CD14-positive monocyte (primary cell): Measurements from ENCODE around the gene CSRP1. TPM values are rescaled to one million over a fixed set of nuclear protein-coding genes. Genes with fewer than 3 reads are reported as not detected.

Source experiments
- DNase-seq, 3 donors: peaks; one replicate each; pipeline ENCODE4 v3.0.0-alpha.2; 2011 to 2022
- H2AFZ ChIP-seq: 2 replicates; pipeline ENCODE4 v1.6.0; 2012; ENCODE audit warnings: mild to moderate bottlenecking, low read depth, low read length, inconsistent platforms; ENCODE audit not compliant: insufficient read depth, poor library complexity, severe bottlenecking
- H3K27ac ChIP-seq, 2 donors: 1 replicate in 1 of 2; 2 replicates in 1 of 2; pipeline ENCODE4 v1.5.1; 2012 to 2013; ENCODE audit warnings: low read length in 2 of 2, control low read depth in 1 of 2, inconsistent platforms in 1 of 2, low read depth in 1 of 2, mild to moderate bottlenecking in 1 of 2
- H3K27me3 ChIP-seq, 2 donors: one replicate each; pipeline versions ENCODE4 v1.6.0 to v1.6.1; 2011 to 2013; ENCODE audit warnings: low read length in 2 of 2; ENCODE audit not compliant: control insufficient read depth in 2 of 2, insufficient read depth in 2 of 2
- H3K36me3 ChIP-seq, 2 donors: replicated peaks in 1 of 2; 1 replicate in 1 of 2; 2 replicates in 1 of 2; pipeline versions ENCODE4 v1.5.1 to v1.6.1; 2012 to 2013; ENCODE audit warnings: low read length in 2 of 2, control low read depth in 1 of 2, inconsistent platforms in 1 of 2, mild to moderate bottlenecking in 1 of 2; ENCODE audit not compliant: insufficient read depth in 2 of 2, control insufficient read depth in 1 of 2
- H3K4me1 ChIP-seq, 2 donors: 1 replicate in 1 of 2; 2 replicates in 1 of 2; pipeline versions ENCODE4 v1.5.1 to v1.6.1; 2012 to 2013; ENCODE audit warnings: low read length in 2 of 2, control low read depth in 1 of 2, inconsistent platforms in 1 of 2, mild to moderate bottlenecking in 1 of 2, moderate library complexity in 1 of 2; ENCODE audit not compliant: insufficient read depth in 2 of 2, control insufficient read depth in 1 of 2
- H3K4me2 ChIP-seq: replicated peaks from 2 replicates; pipeline ENCODE3; 2012; ENCODE audit warnings: low read length, moderate library complexity, mild to moderate bottlenecking; ENCODE audit not compliant: poor library complexity, severe bottlenecking; ENCODE audit errors: extremely low read depth
- H3K4me3 ChIP-seq, 3 experiments: fragments of 200-600 bp in 1 of 3; sonication (generic) in 1 of 3; replicated peaks in 1 of 3; 1 replicate in 2 of 3; 2 replicates in 1 of 3; pipeline ENCODE4 v1.5.1; 2011 to 2013; ENCODE audit warnings: low read length in 3 of 3, mild to moderate bottlenecking in 3 of 3, control low read depth in 2 of 3, low read depth in 2 of 3, inconsistent platforms in 1 of 3, moderate library complexity in 1 of 3
- H3K79me2 ChIP-seq: 2 replicates; pipeline ENCODE4 v1.6.0; 2012; ENCODE audit warnings: mild to moderate bottlenecking, control low read depth, inconsistent platforms, low read length, moderate library complexity; ENCODE audit not compliant: insufficient read depth
- H3K9ac ChIP-seq: 2 replicates; pipeline ENCODE4 v1.6.0; 2017; ENCODE audit warnings: low read length, mild to moderate bottlenecking; ENCODE audit not compliant: insufficient read depth, poor library complexity, severe bottlenecking
- H3K9me3 ChIP-seq, 2 donors: replicated peaks in 1 of 2; 1 replicate in 1 of 2; 2 replicates in 1 of 2; pipeline versions ENCODE4 v1.5.1 to v1.6.1; 2012 to 2013; ENCODE audit warnings: low read length in 2 of 2, control low read depth in 1 of 2; ENCODE audit not compliant: control insufficient read depth in 1 of 2, insufficient read depth in 1 of 2
- H4K20me1 ChIP-seq: 2 replicates; pipeline ENCODE4 v1.6.0; 2012; ENCODE audit warnings: mild to moderate bottlenecking, low read length, control low read depth, moderate library complexity; ENCODE audit not compliant: insufficient read depth
- H3K27ac Mint-ChIP-seq, 7 donors: one replicate each; pipeline ENCODE4 v1.8.0; 2020; ENCODE audit warnings: mild to moderate bottlenecking in 7 of 7, mixed read lengths in 7 of 7, moderate library complexity in 6 of 7, inconsistent platforms in 2 of 7
- H3K27me3 Mint-ChIP-seq, 3 donors: one replicate each; pipeline ENCODE4 v1.8.0; 2021 to 2022; ENCODE audit warnings: low read depth in 3 of 3, mild to moderate bottlenecking in 3 of 3, mixed read lengths in 3 of 3, moderate library complexity in 3 of 3, inconsistent platforms in 1 of 3
- H3K36me3 Mint-ChIP-seq, 2 donors: one replicate each; pipeline ENCODE4 v1.8.0; 2020; ENCODE audit warnings: mixed read lengths in 2 of 2, inconsistent platforms in 1 of 2, mild to moderate bottlenecking in 1 of 2
- H3K4me1 Mint-ChIP-seq: one replicate; pipeline ENCODE4 v1.8.0; 2020; ENCODE audit warnings: mild to moderate bottlenecking, mixed read lengths
- H3K4me3 Mint-ChIP-seq, 2 donors: one replicate each; pipeline ENCODE4 v1.8.0; 2020; ENCODE audit warnings: mild to moderate bottlenecking in 2 of 2, mixed read lengths in 2 of 2, moderate library complexity in 1 of 2
- H3K9me3 Mint-ChIP-seq, 7 donors: one replicate each; pipeline ENCODE4 v1.8.0; 2020 to 2022; ENCODE audit warnings: mixed read lengths in 7 of 7, mild to moderate bottlenecking in 6 of 7, moderate library complexity in 6 of 7, inconsistent platforms in 2 of 7
- CTCF ChIP-seq: fragments of 200-600 bp; IDR thresholded peaks from one replicate; pipeline ENCODE4 v1.8.0; 2022; ENCODE audit warnings: antibody characterized with exemption, mild to moderate bottlenecking
- WGBS: methylation state at CpG from one replicate; pipeline ENCODE4 v1.1.5; 2013; ENCODE audit warnings: missing lambda C conversion rate; ENCODE audit not compliant: insufficient coverage; 5-methylcytosine and 5-hydroxymethylcytosine counted together
- intact Hi-C, 2 donors: fragments of 100-400 bp; cut with micrococcal nuclease; formaldehyde crosslinking; loops; one replicate each; pipeline versions ENCODE4 v1.15.0 to v1.15.1; 2023
- polyA plus RNA-seq, 3 donors: library from polyadenylated mRNA; depleted of rRNA in 1 of 3; unstranded in 2 of 3; stranded (reverse) in 1 of 3; fragments of 300-500 nt in 2 of 3; fragments of >200 nt in 1 of 3; fragmentation: Illumina TruSeq in 2 of 3; gene quantifications; 1 replicate in 2 of 3; 2 replicates in 1 of 3; pipeline ENCODE4 v1.2.3, GENCODE V29; 2012 to 2021

Gene CSRP1
- polyA plus RNA-seq, 3 donors: 87.4 to 111 (median 98.8) TPM

GRCh38 chr1:201515062-201515750 lies 8.3 kb upstream of the CSRP1 start:
- Histone ChIP-seq H3K27me3 (no peaks in the 10 kb centered on the region), H3K4me3 (no peak overlapping the region), H3K27ac (no peak overlapping the region), H4K20me1 (no peaks in the 10 kb centered on the region), H3K79me2 (no peaks in the 10 kb centered on the region), H3K4me1 (peaks cover 18 to 19% of the 10 kb centered on the region in 2 donors), H3K9ac (no peak overlapping the region), H3K4me2 (no peak overlapping the region), H3K36me3 (no peaks in the 10 kb centered on the region), H2AFZ (no peak overlapping the region), H3K9me3 (no peaks in the 10 kb centered on the region)
- Mint-ChIP-seq H3K4me1 (peaks cover 35% of the 10 kb centered on the region), H3K27ac (no peak overlapping the region), H3K27me3 (no peaks in the 10 kb centered on the region), H3K36me3 (peaks cover 10 to 28% of the 10 kb centered on the region in 2 donors), H3K4me3 (no peak overlapping the region), H3K9me3 (no peaks in the 10 kb centered on the region)
- no peak for TF ChIP-seq CTCF
- intact Hi-C loops: no loop called here
- WGBS: 96% methylated on average over 4 of the region's 9 CpGs
- no peak for DNase-seq

- H3K4me1 ChIP-seq: peaks cover 18 to 22% of the 10 kb centered on the region in 2 donors
- no peaks in the 10 kb centered on the region for H3K9me3 ChIP-seq
- Mint-ChIP-seq H3K27me3 (peaks cover 0 to 1% (median 0%) of the 10 kb centered on the region in 3 donors), H3K4me1 (peaks cover 40% of the 10 kb centered on the region), H3K4me3 (no peak overlapping the region), H3K27ac (no peak overlapping the region), H3K9me3 (no peaks in the 10 kb centered on the region), H3K36me3 (peaks cover 12 to 20% of the 10 kb centered on the region in 2 donors)
- no peaks in the 10 kb centered on the region for H3K79me2 ChIP-seq
- no peaks in the 10 kb centered on the region for H3K27me3 ChIP-seq
- TF ChIP-seq CTCF: no peak
- H3K27ac ChIP-seq: no peak overlapping the region
- H4K20me1 ChIP-seq: no peaks in the 10 kb centered on the region
- H3K4me3 ChIP-seq: no peak overlapping the region
- intact Hi-C loops: loop anchor here in 1 of 2 donors (5.0 kb wide), 1 partner anchor 67 kb away; no protein-coding TSS in a partner anchor
- no peaks in the 10 kb centered on the region for H3K36me3 ChIP-seq
- no peak overlapping the region for H2AFZ ChIP-seq
- no CpG with 5 or more reads among the region's 2 CpGs for WGBS
- no peak for DNase-seq
- H3K4me2 ChIP-seq: no peak overlapping the region
- no peak overlapping the region for H3K9ac ChIP-seq
Measured at GRCh38 chr1:201514466-201514865, 7.5 kb upstream of the CSRP1 start.
